ENCODE results near the gene SLC39A3. TPM values are rescaled to one million over a fixed set of nuclear protein-coding genes. Genes with fewer than 3 reads are reported as not detected.

The SLC39A3 gene
- total and polyA plus RNA-seq, 10 of the 15 experiments (the other 5 are each of a cell fraction or from before 2014, with no cell fraction given): 0.63 to 67.1 (median 51.2) TPM

DNA sequence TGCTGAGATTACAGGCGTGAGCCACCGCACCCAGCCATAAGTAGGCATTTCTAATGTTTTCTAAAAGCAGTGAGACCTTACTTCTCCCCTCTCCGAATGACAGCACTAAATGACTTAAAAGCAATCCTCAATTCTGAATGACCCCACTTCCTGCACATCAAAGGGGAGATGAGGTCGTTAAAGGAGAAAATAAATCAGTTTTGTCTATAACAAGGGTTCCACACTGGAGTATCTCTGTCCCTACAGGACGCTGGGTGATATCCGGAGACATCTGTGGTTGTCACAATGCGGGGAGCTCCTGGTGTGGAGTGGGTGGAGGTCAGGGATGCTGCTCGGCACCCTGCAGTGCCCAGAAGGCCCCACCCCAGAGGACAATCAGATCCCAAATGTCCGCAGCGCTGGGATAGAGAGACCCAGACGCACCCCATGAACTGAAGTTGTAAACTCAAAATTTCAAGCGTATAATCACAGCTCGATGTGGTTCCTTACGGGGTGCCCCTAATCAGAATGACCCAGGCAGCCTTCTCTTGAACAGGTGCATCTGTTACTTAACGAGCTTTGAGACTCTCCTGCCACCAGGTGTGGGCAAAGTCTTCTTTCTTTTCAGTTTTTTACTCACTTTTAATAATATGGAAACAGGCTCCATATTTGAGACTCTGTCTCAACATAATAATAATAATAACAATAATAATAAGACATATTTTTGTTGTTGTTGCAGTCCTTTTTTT, 40.2 kb downstream of the SLC39A3 start:
- RAD21 ChIA-PET (ENCODE audit: unreplicated experiment): interaction anchor here (0.8 to 1.8 kb wide), 8 partner anchors 12 to 91 kb away, joined by 3 to 7 read pairs (median 5); no protein-coding TSS in a partner anchor
- intact Hi-C loops (cut with micrococcal nuclease; ENCODE audit: unreplicated experiment) (loop anchor here (5.0 kb wide), 1 partner anchor 48 kb away; no protein-coding TSS in a partner anchor), in situ Hi-C loops (cut with MboI) (no loop called here)
- CTCF ChIA-PET: interaction anchor here (0.8 to 1.8 kb wide), 11 partner anchors 11 to 376 kb away, joined by 3 to 18 read pairs (median 4); partner anchors contain the start of gene SGTA
- Histone ChIP-seq H3K4me2 (ENCODE audit: control insufficient read depth, insufficient read depth) (peak overlapping the region; percentile 81), H3K9me3 (replicated peaks; ENCODE audit: control insufficient read depth, insufficient read depth, low read length) (no peaks in the 10 kb centered on the region), H3K4me3 (peak overlapping the region; percentile 66), H3K79me2 (ENCODE audit: control insufficient read depth, insufficient read depth, low read length) (peaks cover 51% of the 10 kb centered on the region), H4K20me1 (ENCODE audit: control insufficient read depth, insufficient read depth) (no peaks in the 10 kb centered on the region), H3K36me3 (ENCODE audit: control insufficient read depth in 2 of 2, insufficient read depth in 2 of 2, low read length in 1 of 2) (no peaks in the 10 kb centered on the region), H3K27ac (ENCODE audit: control insufficient read depth, insufficient read depth) (peak overlapping the region; percentile 84), H2AFZ (ENCODE audit: control insufficient read depth, low read depth, low read length) (no peak overlapping the region), H3K9ac (ENCODE audit: control insufficient read depth, insufficient read depth, low read length) (peak overlapping the region; percentile 60; the same call in 1 of the 2 replicates), H3K4me1 (ENCODE audit: control insufficient read depth, insufficient read depth, low read length) (peaks cover 53% of the 10 kb centered on the region), H3K27me3 (replicated peaks in 1 of 2; ENCODE audit: control insufficient read depth in 2 of 2, insufficient read depth in 2 of 2, low read length in 1 of 2) (no peaks in the 10 kb centered on the region)
- SMC1A ChIA-PET (ENCODE audit: uncharacterized antibody, unreplicated experiment): interaction anchor here (0.7 to 4.1 kb wide), 10 partner anchors 10 to 270 kb away, joined by 3 to 24 read pairs (median 4); no protein-coding TSS in a partner anchor
- DNase-seq (ENCODE audit: low read depth, low spot score) (no peak), FAIRE-seq (no peak), ATAC-seq (no peak; the same call in 1 of the 3 replicates)
- WGBS (ENCODE audit: insufficient coverage, insufficient replicate concordance, low lambda C conversion rate, missing lambda C conversion rate): 12% methylated on average over 15 of the region's 15 CpGs
- TF ChIP-seq NR2C1 (IDR thresholded peaks at IDR 0.05) (no peak), TCF7 (IDR thresholded peaks at IDR 0.05; ENCODE audit: borderline replicate concordance) (peak; percentile 77)
- BruUV-seq (replicated peaks): no TSS peak
- POLR2A ChIA-PET: interaction anchor here (0.6 to 2.4 kb wide), 6 partner anchors 11 to 857 kb away, joined by 3 to 14 read pairs (median 4); no protein-coding TSS in a partner anchor

DNA sequence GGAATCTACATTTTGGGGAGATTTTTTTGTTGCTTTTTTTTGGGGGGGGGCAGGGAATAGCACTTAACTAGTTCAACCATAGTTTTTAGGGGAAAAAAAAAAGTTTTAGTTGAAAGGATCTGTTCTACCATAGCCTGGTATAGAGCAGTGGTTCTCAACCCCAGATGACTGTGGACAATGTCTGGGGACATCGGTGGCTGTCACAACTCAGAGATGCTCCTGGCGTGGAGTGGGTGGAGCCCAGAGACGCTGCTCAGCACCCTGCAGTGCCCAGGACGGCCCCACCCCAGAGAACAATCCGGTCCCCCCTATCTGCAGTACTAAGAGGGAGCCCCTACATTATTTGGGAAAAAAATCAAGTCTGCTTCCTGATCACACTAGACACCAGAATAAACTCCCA, 45.6 kb downstream of the SLC39A3 start:
- Histone ChIP-seq H3K27ac (ENCODE audit: control insufficient read depth, insufficient read depth) (no peak overlapping the region), H3K27me3 (replicated peaks in 1 of 2; ENCODE audit: control insufficient read depth in 2 of 2, insufficient read depth in 2 of 2, low read length in 1 of 2) (no peaks in the 10 kb centered on the region), H3K79me2 (ENCODE audit: control insufficient read depth, insufficient read depth, low read length) (peaks cover 31% of the 10 kb centered on the region), H3K4me3 (no peak overlapping the region), H4K20me1 (ENCODE audit: control insufficient read depth, insufficient read depth) (no peaks in the 10 kb centered on the region), H3K4me1 (ENCODE audit: control insufficient read depth, insufficient read depth, low read length) (peaks cover 38% of the 10 kb centered on the region), H3K36me3 (ENCODE audit: control insufficient read depth in 2 of 2, insufficient read depth in 2 of 2, low read length in 1 of 2) (no peaks in the 10 kb centered on the region), H3K9me3 (replicated peaks; ENCODE audit: control insufficient read depth, insufficient read depth, low read length) (no peaks in the 10 kb centered on the region; the same call in 2 of the 3 replicates), H3K4me2 (ENCODE audit: control insufficient read depth, insufficient read depth) (no peak overlapping the region), H2AFZ (ENCODE audit: control insufficient read depth, low read depth, low read length) (no peak overlapping the region), H3K9ac (ENCODE audit: control insufficient read depth, insufficient read depth, low read length) (no peak overlapping the region)
- no TSS peak for BruUV-seq (replicated peaks)
- ChIA-PET SMC1A (ENCODE audit: uncharacterized antibody, unreplicated experiment) (interaction anchor here (0.8 to 1.2 kb wide), 2 partner anchors 12 to 17 kb away, joined by 3 read pairs; no protein-coding TSS in a partner anchor), RAD21 (ENCODE audit: unreplicated experiment) (interaction anchor here (1.7 kb wide), 1 partner anchor 46 kb away, joined by 5 read pairs; no protein-coding TSS in a partner anchor), POLR2A (interaction anchor here (0.9 kb wide), 1 partner anchor 9 kb away, joined by 3 read pairs; no protein-coding TSS in a partner anchor), CTCF (no interaction called here)
- TF ChIP-seq, protein P1, sequence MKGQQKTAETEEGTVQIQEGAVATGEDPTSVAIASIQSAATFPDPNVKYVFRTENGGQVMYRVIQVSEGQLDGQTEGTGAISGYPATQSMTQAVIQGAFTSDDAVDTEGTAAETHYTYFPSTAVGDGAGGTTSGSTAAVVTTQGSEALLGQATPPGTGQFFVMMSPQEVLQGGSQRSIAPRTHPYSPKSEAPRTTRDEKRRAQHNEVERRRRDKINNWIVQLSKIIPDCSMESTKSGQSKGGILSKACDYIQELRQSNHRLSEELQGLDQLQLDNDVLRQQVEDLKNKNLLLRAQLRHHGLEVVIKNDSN (IDR thresholded peaks at IDR 0.05; ENCODE audit: borderline replicate concordance, extremely low read length, insufficient read depth, low read depth, low read length): no peak
- TF ChIP-seq, protein P2, sequence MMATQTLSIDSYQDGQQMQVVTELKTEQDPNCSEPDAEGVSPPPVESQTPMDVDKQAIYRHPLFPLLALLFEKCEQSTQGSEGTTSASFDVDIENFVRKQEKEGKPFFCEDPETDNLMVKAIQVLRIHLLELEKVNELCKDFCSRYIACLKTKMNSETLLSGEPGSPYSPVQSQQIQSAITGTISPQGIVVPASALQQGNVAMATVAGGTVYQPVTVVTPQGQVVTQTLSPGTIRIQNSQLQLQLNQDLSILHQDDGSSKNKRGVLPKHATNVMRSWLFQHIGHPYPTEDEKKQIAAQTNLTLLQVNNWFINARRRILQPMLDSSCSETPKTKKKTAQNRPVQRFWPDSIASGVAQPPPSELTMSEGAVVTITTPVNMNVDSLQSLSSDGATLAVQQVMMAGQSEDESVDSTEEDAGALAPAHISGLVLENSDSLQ (IDR thresholded peaks at IDR 0.05): no peak
- TF ChIP-seq SMAD5 (IDR thresholded peaks at IDR 0.05; ENCODE audit: low read depth) (no peak), SREBF2 (IDR thresholded peaks at IDR 0.05; ENCODE audit: low read length) (no peak), EP300 (IDR thresholded peaks at IDR 0.05; ENCODE audit: borderline replicate concordance in 1 of 2, control insufficient read depth in 1 of 2, low read depth in 2 of 2, low read length in 2 of 2) (no peak), POLR2AphosphoS2 (IDR thresholded peaks at IDR 0.05; ENCODE audit: low read depth, low read length) (no peak)
- TF ChIP-seq, protein P3, sequence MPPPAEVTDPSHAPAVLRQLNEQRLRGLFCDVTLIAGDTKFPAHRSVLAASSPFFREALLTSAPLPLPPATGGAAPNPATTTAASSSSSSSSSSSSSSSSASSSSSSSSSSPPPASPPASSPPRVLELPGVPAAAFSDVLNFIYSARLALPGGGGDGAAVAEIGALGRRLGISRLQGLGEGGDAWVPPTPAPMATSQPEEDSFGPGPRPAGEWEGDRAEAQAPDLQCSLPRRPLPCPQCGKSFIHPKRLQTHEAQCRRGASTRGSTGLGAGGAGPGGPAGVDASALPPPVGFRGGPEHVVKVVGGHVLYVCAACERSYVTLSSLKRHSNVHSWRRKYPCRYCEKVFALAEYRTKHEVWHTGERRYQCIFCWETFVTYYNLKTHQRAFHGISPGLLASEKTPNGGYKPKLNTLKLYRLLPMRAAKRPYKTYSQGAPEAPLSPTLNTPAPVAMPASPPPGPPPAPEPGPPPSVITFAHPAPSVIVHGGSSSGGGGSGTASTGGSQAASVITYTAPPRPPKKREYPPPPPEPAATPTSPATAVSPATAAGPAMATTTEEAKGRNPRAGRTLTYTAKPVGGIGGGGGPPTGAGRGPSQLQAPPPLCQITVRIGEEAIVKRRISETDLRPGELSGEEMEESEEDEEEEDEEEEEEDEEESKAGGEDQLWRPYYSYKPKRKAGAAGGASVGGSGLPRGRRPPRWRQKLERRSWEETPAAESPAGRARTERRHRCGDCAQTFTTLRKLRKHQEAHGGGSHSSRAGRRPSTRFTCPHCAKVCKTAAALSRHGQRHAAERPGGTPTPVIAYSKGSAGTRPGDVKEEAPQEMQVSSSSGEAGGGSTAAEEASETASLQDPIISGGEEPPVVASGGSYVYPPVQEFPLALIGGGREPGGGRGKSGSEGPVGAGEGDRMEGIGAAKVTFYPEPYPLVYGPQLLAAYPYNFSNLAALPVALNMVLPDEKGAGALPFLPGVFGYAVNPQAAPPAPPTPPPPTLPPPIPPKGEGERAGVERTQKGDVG (CRISPR knock-in tag; IDR thresholded peaks at IDR 0.05): no peak
- FAIRE-seq (no peak), DNase-seq (ENCODE audit: low read depth, low spot score) (no peak), ATAC-seq (no peak)
- in situ Hi-C loops (cut with MboI) (no loop called here), intact Hi-C loops (cut with micrococcal nuclease; ENCODE audit: unreplicated experiment) (no loop called here)
- 82% methylated on average over 5 of the region's 5 CpGs for WGBS (ENCODE audit: insufficient coverage, insufficient replicate concordance, low lambda C conversion rate, missing lambda C conversion rate)

Data from GM12878 (cell line).